ENCODE data around the gene PRKCQ. TPM values are rescaled to one million over a fixed set of nuclear protein-coding genes. Genes with fewer than 3 reads are reported as not detected.
"Not testable (repeated sequence)": the region's sequence is repeated elsewhere in the genome, so short reads cannot be mapped to it uniquely, and the experiment has no call there.

Gene PRKCQ
- total RNA-seq, 1 donor from 2014 or later = 23.9 TPM

DNA sequence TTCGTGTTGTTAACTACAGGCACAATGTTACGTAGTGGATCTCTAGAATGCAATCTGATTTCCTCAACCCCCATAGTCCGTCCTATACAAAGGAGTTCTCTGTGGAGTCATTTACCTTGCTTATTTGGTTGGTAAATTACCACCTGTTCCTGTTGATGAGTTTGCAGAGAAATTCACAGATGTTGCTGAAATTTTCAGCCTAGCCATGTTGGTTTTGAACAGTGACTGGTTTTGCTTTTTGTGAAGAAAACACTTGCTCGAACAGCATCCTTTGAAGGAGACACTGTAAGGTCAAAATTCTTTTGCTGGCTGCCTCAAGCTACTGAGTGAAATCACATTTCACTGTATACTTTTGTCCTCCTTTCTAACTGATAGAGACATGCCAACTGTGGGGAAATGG lies 15.4 kb upstream of the PRKCQ start:
- DNase-seq (ENCODE audit: low read depth) = no peak

DNA sequence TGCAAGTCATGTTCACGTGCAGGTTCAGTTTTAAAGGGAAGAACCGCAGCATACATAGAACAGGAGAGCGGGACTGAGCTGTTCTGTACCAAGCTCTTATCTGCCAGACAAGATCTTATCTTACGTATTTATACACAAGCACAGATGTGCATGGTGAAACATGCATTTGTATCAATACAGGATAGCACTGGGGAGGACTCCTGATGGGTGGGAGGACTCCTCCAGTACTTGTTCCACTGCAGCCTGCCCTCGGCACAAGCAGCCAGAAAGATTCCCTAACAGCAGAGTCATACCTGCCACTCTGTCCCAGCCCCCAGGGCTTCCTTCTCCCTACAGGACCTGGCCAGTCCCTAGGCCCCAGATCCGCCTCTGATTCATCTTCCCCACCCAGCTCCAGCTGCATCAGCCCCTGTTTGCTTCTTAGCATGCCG lies 13.2 kb upstream of the PRKCQ start:
- no peak for DNase-seq (ENCODE audit: low read depth)

DNA sequence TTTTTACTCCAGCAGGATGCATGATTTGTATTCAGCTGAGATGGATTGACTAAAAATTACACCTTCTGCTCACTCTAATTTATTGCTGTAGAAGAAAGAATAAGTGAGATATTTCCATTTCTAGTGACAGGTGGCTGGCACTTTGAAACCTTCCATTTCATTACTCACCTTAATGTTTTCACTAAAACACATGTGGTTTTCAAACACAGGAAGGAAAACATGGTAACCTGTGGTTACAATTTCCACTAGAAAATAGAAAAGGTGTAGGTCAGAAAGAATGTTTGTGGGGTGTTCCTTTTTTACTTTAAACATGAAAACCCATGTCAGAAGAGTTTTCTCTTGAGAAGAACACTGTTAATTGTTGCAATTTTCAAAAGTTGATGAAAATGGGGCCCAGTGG lies 12.0 kb upstream of the PRKCQ start:
- DNase-seq (ENCODE audit: low read depth) = no peak

DNA sequence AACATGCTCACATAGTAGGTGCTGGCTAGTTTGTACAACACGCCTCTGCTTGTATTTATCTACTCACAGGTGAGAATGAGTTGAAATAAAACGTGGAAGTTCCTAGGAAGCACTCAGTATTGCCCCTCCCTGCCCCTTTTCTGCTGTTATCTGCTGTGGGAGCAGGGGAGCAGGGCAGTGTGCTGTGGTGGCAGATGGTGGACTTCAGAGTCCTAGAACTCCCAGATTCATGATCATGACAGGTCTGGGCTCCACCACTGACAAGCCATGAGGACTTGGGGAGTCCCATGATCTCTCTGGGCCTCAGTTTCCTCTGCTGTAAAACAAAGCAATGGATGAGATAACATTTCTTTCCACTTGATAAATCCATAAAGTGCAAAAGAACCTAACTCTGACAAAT lies 11.6 kb upstream of the PRKCQ start:
- no peak for DNase-seq (ENCODE audit: low read depth)

DNA sequence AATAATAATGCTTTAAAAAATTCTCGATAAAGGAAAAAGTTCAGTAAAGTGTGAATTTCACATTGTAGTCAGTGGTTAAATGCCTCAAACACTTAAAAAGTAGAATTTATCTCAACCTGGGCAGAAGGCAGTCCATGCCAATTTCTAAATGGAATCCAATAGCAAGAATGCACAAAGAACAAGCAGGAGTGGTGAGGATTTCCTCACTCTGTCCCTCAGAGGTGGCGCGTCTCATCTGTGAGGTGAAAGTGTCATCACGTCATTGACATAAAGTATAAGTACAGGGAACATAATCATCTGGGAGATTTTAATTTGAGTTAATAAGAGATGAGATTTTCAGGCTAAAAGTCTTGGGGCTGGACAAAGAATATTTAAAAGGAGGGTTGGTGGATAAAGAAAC lies 10.0 kb upstream of the PRKCQ start:
- DNase-seq (ENCODE audit: low read depth) = no peak

DNA sequence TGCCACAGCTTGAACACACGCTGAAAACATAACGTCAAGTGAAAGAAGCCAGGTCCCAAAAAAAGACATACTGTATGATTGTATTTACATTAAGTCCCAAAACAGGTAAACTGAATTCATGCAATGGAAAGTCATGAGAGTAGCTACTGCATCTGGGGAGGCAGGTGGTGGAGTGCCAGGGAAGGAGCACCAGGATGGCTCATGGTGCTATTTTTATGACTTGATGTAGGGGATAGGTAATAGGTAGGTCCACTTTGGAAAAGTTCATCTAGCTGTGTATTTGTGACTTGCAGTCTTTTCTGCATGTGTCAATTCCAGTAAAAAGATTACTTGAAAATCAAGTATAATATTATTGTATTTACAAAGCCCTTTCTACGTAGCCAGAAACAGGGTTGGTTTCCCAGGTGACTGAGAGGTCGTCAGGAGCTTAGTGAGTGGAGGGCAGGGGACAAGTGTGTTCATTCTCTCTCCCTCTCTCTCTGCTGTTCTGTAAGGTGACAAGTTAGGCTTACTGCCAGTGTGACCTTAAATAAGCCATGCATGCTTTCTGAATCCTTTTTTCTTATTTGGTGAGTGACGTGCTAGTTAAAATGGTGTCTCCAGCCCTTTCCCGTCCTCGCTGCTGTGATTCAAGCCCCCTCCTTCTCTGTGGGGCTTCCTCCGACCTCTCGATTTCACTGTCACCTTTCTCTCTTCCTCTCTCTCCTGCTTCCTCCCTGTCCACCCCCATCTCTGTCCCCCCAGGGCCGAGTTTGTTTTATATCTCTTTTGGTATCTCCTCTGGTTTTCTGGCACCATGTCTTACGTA lies 9.4 kb upstream of the PRKCQ start:
- no peak for DNase-seq (ENCODE audit: low read depth)

DNA sequence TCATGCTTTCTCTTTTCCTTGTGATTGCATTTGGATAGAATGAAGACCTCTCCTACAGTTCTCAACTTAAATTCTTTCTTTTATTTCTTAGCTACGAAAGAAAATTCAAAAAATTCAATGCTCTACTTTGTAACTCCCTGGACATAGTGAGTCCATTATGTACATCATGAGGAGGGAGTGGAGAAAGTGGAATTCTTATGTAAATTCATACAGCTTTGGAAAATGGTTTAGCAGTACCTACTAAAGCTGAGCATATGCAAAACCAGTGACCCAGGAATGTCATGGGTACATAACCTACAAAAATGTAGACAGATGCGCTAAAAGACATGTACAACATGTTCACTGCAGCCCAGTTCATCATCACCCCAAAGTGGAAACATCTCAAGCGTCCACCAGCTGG lies 8.8 kb upstream of the PRKCQ start:
- DNase-seq (ENCODE audit: low read depth) = no peak

DNA sequence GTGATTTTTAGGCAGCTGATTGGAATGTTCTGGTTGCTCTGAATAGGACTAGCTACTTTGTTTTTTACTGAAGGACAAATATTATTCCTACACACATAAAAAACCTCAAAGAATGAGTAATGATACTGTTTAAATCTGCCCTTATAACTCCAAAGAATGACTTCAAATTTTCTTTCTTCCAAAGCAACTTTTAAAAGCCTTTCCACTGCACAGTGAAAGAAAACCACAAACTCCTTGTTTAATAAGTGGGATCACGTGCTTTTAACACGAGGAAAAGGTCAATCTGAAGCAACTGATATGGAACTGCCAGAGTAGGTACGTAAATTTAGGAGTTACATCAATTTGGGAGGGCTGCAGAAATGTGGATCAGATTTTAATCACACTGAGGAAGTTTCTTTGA lies 8.0 kb upstream of the PRKCQ start:
- DNase-seq (ENCODE audit: low read depth) = no peak

DNA sequence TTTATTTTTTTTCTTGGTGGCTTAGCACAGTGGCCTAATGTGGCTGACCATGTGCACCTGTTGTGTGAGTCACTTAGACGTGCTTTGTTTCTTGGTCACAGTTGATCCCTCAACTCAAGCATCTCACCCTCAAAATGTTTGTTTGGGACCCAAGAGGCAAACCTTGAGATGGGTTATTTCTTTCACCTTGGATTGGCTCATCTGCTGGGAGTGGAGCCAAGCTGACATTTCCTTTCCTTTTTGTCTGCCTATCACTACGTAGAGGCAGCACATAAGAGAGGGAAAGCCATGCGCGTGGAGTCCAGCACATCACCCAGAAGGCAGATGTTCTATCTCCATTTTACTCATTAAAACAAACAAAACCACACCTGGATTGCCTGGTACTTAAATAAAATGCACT lies 6.4 kb upstream of the PRKCQ start:
- no peak for DNase-seq (ENCODE audit: low read depth)

DNA sequence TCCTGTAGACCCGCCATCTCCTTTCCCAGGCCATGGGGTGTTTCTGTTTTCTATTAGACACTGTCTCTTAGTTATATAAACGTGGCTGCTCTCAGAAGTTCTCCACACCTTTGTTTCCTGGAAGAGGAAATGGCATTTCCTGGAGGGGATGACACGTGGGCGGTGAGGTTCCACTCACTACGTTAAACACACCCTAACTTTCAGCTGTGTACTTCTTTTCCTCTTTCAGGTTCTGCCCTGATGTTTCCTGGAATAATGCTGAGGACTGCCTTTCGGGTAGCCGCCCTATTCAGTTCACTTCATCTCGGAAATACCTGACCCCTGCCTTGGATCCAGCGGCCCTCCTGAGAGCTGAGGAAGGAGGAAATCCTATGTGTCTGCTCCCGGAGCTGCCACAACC lies 3.4 kb upstream of the PRKCQ start:
- no peak for DNase-seq (ENCODE audit: low read depth)

DNA sequence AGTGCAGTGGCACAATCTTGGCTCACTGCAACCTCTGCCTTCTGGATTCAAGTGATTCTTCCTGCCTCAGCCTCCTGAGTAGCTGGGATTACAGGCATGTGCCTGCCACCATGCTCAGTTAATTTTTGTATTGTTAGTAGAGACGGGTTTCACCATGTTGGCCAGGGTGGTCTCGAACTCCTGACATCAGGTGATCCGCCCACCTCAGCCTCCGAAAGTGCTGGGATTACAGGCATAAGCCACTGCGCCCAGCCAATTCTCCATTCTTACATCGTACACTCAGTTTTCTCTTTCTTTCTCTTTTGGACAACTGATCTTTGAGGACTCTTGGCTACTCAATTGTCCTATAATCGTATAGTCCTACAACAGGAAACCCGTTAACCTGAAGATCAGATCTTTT lies 2.8 kb upstream of the PRKCQ start:
- not testable (repeated sequence) for DNase-seq (ENCODE audit: low read depth)

DNA sequence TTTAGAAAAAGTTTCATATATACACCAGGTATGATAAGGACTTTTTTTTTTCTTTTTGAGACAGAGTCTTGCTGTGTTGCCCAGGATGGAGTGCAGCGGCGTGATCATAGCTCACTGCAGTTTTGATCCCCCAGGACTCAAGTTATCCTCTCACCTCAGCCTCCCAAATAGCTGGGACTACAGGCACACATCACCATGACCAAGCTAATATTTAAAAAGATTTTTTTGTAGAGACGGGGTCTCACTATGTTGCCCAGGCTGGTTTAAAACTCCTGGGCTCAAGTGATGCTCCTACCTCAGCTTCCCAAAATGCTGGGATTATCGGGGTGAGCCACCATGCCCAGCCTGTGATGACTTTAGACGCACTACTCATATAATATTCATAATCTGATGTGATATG lies 2.2 kb upstream of the PRKCQ start:
- no peak for DNase-seq (ENCODE audit: low read depth)

DNA sequence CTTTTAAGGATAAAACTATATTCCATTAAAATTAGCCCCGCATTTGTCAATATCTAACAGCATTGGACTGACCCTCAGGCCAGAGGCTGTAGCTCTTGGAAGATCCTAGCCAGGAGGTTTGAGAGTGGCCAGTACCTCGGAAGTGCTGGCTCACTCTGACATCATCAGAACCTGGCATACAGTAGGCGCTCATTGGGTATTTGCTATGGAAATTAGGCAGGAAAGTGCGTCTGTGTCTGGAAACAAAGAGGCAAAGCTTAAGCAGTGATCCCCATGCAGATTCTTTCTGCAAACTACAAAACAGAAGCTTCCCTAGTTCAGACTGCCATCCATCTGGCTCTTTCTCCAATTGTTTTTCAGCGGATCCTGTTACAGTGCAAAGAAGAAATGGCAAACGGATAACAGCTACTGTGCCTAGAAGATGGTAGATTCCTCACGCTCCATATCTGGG lies 1.7 kb upstream of the PRKCQ start:
- DNase-seq (ENCODE audit: low read depth) = no peak

DNA sequence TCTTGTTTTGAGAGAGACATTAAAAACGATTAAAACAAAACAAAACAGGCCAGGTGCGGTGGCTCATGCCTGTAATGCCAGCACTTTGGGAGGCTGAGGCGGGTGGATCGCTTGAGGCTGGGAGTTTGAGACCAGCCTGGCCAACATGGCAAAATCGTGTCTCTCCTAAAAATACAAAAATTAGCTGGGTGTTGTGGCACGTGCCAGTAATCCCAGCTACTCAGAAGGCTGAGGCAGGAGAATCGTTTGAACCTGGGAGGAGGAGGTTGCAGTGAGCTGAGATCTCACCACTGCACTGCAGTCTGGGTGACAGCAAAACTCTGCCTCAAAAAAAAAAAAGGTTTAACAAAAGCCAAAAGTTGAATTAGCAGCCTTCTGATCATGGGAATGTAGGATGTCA lies 1.1 kb upstream of the PRKCQ start:
- DNase-seq (ENCODE audit: low read depth) = not testable (repeated sequence)

DNA sequence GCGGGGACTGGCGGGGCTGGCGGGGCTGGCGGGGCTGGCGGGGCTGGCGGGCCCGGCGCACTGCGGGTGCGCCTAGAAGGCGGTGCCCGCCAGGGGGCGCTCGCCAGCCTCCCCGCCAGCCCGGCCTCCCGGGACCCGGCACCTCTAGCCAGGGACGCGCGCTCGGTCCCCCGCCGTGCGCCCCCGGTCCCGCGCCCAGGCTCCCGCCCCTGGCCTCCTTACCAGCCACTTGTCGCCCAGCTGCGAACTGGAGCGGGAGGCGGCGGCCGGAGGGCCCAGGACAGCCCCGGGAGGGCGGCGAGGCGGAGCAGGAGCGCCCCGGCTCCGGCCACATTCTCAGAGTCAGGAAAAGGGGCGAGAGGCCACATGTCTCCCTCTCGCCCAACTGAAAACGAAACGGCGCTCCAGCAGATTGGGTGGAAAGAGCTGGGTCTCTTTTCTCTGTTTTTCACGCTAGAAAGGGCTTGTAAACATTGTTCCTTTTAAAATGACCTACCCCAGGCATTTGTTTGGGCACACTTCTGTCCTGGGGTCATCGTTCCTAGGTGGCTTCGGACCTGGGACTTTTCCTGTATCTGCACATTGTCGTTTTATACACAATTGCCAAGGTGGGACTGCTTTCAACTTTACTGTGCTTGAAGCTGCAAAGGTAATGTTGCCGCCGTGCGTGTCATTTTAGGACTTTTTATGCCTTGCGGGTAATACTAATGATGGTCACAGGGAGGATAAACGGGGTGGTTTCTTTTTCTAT lies 378 bp upstream of the PRKCQ start:
- no peak for DNase-seq (ENCODE audit: low read depth)

DNA sequence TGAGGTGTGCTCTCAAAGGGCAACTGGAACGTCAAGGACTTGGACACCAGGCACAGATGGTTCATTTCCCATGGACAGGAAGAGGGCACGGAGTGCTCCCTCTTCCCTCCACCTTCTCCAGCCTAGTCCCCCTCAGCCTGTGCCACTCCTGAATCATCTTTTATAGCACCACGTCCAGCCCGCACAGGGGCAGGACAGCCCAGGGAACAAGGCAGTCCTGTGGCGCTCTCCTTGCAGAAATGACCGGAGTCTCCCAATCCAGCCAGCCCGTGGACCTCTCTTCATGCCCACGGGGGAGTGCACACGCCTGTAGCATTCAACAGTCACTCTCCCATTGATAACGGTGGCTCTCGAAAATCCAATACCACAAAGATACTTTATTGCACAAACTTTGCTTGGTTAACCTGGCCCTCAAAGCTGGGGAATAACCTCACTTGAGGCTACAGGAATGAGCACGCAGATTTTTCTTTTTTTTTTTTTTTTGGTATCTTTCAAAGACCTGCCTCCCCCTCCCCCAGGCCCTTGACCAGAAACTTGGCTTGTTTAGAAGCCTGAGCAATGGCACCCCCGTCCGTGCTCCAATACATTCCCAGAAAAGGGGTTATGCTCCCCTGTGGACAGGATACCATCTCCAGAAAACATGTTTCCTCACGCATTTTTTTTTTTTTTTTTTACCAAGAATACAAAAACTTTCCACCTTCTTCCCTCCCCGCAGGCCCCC lies 733 bp downstream of the PRKCQ start:
- DNase-seq (ENCODE audit: low read depth) = no peak

DNA sequence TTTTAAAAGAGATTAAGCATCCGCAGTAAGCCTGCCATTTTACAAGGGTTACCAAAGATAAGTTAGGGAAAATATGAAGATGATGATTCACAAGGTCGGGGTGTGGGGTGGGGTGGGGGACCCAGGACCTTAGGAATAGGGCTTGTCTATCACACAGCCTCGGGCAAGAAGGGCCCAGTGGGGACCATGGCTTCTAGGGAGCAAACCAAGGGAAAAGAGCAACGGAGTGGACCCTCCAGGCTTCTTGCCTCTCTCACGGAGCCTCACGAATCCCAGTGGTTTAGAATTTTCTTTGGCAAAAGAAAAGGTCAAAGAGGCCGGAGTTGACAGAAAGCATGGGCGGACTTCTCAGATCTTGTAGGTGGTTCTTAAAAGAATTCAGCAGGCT lies 1.3 kb downstream of the PRKCQ start:
- DNase-seq (ENCODE audit: low read depth) = no peak

DNA sequence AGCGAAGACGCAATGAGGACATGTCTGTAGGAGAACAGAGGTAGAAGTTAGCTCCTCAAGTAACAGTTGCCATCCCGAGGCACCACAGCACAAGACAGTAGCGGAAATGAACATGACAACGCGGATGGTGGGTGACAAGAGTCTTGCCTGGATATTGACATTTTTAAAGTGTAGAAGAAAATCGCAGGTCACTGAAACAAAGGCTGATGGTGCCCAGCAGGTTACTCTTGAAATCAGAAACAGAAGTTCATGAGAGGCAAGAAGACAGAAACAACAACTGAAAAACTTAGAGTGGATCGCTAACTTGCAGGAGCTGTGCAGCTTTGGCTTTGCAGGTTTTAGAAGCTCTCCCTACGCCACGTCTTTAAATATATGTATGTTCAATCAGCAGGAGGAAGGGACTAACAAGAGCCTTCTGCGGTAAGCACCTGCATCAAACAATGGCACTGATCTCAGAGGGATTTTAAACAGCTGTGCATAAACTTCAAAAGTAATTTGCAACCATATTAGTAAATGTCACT lies 1.8 kb downstream of the PRKCQ start:
- DNase-seq (ENCODE audit: low read depth) = no peak

DNA sequence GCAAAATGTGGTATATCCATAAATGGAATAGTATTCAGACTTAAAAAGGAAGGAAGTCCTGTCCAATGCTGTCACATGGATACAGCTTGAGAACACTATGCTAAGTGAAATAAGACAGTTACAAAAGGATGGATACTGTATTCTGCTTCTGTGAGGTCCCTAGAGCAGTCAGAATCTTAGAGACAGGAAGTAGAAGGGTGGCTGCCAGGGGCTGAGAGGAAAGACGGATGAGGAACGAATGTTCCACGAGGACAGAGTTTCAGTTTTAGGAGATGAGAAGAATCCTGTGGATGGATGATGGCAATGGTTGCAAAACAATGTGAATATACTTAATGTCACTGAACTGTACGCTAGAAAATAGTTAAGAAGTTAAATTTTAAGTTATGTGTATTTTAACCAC lies 3.8 kb downstream of the PRKCQ start:
- no peak for DNase-seq (ENCODE audit: low read depth)

DNA sequence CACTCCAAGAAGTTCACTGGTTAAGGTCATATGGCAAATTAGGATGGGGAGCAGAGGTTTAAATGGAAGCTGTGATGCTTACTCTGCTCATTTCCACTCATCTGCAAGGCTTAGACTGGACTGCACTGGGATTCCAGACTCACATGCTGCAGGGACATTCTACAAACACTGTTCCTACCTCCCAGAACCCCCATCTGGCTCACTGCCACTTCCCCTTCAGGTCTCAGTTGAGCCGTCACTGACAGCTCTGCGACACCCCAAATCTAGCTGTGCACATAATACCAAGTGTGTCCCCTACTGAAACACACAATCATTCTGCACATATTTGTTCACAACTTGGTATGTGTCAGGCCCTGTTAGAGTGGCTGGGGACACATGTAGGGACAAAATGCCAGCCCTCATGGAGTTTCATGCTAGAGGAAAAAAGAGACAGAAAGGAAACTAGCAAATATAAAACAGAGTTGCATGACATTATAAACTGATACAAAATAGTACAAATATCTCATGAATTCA lies 5.4 kb downstream of the PRKCQ start:
- no peak for DNase-seq (ENCODE audit: low read depth)

DNA sequence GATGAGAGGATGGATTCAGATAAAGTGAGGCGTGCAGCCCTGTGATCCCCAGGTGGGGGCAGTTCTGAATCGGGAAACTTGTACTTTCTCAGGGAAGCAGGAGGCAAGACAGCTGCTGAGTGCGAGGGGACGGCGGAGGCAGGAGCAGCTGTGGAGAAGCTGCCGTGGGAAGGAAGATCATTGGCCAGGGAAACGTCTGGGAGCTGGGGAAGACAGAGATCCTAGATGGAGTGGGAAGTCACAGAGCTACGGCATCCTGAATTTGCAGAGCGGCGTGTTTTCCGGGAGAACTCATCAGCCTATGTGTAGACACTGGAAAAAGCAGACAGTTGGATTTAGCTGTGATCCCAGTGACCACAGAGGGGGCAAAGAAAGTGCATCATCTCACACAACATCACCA lies 9.2 kb downstream of the PRKCQ start:
- DNase-seq (ENCODE audit: low read depth) = no peak

DNA sequence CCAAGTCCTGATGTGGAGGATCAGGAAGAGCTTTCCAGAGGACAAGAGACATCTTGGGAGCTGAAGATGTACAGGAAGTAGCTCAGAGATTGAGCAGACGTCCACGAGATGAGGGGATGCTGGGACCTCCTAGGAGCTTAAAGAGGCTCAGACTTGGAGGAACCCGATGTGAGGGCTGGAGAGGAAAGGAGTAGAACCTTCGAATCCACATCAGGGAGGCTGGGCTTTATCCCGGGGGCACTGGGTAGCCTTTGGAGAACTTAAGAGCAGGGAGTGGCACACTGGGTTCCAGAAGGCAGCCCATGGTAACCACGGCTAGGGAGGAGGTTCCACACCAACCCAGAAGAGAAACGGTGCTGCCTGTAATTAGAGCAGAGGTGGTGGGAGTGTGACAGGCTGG lies 10.8 kb downstream of the PRKCQ start:
- no peak for DNase-seq (ENCODE audit: low read depth)

Measured in renal cortical epithelial cell (primary cell).